Mucosa of descending colon (tissue), 3 donors: ENCODE data around the gene NCOA4. TPM values are rescaled to one million over a fixed set of nuclear protein-coding genes. Genes with fewer than 3 reads are reported as not detected.
"Not testable (repeated sequence)": the region's sequence is repeated elsewhere in the genome, so short reads cannot be mapped to it uniquely, and the experiment has no call there.

Source experiments
- ATAC-seq: fragments of 200-7000 bp; cut with Tn5 transposase; one replicate; pipeline ENCODE4 v1.9.1; 2020; ENCODE audit warnings: mild to moderate bottlenecking, moderate library complexity
- DNase-seq, 3 donors: peaks; one replicate each; pipeline ENCODE4 v3.0.0-alpha.2; 2020
- H3K36me3 ChIP-seq: fragments of 200-600 bp; one replicate; pipeline ENCODE4 v1.8.0; 2021; ENCODE audit warnings: low read depth, mild to moderate bottlenecking
- H3K4me1 ChIP-seq: fragments of 200-600 bp; one replicate; pipeline ENCODE4 v1.8.0; 2021; ENCODE audit warnings: low read depth, mild to moderate bottlenecking
- H3K4me3 ChIP-seq: fragments of 200-600 bp; one replicate; pipeline ENCODE4 v1.8.0; 2021; ENCODE audit warnings: mild to moderate bottlenecking
- H3K9me3 ChIP-seq: fragments of 200-600 bp; one replicate; pipeline ENCODE4 v1.8.0; 2021; ENCODE audit warnings: mild to moderate bottlenecking
- intact Hi-C, 2 donors: fragments of 100-400 bp; cut with DNase I in 1 of 2; cut with micrococcal nuclease in 1 of 2; formaldehyde crosslinking; loops; one replicate each; pipeline versions ENCODE4 v1.11.0 to v1.11.1; 2022; cut with DNase I, micrococcal nuclease
- total RNA-seq, 3 donors: library from RNA; stranded (reverse); fragmentation: NEBNext Ultra II Directional in 2 of 3; extraction: Animal tissue kit (Norgen Biotek cat#: 25700) in 2 of 3; gene quantifications; one replicate each; pipeline versions ENCODE4 v1.2.1 to v1.2.4, GENCODE V29; 2021 to 2023
- TF ChIP-seq, protein P1 (sequence below): fragments of 200-600 bp; IDR thresholded peaks from one replicate; pipeline ENCODE4 v1.8.0; 2022; ENCODE audit warnings: antibody characterized with exemption, mild to moderate bottlenecking
- donor health status: DM: no; HTN: no; CAD: no; lungs with moderate emphysema.
- donor health status: DM: no; HTN: no; CAD: no.
- donor health status: DM: no; HTN: yes; CAD: no.

NCOA4 gene
- total RNA-seq, 3 donors from 2014 or later, result 183 to 206 (median 193) TPM

DNA sequence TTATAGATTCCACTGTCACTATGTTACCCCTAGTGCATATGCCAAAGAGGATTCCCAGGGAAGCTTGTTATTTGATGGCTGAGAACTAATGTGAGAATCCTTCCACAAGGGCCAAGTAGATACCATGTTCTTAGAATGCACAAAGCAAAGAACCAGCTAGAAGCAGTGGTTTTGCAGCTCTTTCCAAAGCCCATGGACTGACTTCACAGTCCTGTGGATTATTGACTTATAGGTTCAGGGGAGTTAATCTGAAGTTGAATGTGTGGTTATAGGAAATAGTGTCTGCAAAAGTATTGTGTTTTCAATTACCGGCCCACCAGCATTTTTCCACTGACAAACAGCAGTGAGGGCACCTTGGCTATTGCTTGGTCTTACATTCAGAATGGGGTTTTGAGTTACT, 29.9 kb downstream of the NCOA4 start:
- Histone ChIP-seq H3K9me3 (no peaks in the 10 kb centered on the region), H3K4me1 (no peaks in the 10 kb centered on the region), H3K4me3 (no peak overlapping the region), H3K36me3 (no peaks in the 10 kb centered on the region)
- DNase-seq (no peak), ATAC-seq (no peak)
- intact Hi-C loops, result no loop called here
- TF ChIP-seq, protein P1, sequence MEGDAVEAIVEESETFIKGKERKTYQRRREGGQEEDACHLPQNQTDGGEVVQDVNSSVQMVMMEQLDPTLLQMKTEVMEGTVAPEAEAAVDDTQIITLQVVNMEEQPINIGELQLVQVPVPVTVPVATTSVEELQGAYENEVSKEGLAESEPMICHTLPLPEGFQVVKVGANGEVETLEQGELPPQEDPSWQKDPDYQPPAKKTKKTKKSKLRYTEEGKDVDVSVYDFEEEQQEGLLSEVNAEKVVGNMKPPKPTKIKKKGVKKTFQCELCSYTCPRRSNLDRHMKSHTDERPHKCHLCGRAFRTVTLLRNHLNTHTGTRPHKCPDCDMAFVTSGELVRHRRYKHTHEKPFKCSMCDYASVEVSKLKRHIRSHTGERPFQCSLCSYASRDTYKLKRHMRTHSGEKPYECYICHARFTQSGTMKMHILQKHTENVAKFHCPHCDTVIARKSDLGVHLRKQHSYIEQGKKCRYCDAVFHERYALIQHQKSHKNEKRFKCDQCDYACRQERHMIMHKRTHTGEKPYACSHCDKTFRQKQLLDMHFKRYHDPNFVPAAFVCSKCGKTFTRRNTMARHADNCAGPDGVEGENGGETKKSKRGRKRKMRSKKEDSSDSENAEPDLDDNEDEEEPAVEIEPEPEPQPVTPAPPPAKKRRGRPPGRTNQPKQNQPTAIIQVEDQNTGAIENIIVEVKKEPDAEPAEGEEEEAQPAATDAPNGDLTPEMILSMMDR, result no peak

DNA sequence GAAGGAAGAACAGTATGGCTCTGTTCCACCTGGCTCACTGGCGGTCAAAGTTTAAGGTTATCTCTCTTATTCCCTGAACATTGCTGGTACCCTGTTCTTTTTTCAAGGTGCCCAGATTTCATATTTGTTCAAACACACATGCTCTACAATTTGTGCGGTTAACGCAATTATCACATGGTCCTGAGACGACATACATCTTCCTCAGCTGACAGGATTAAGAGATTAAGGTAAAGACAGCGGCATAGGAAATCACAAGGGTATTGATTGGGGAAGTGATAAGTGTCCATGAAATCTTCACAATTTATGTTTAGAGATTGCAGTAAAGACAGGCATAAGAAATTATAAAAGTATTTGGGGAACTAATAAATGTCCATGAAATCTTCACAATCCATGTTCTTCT, 30.5 kb downstream of the NCOA4 start:
- intact Hi-C loops, H3K4me1 ChIP-seq, ATAC-seq, H3K9me3 ChIP-seq, DNase-seq, H3K36me3 ChIP-seq, H3K4me3 ChIP-seq: not testable (repeated sequence)

DNA sequence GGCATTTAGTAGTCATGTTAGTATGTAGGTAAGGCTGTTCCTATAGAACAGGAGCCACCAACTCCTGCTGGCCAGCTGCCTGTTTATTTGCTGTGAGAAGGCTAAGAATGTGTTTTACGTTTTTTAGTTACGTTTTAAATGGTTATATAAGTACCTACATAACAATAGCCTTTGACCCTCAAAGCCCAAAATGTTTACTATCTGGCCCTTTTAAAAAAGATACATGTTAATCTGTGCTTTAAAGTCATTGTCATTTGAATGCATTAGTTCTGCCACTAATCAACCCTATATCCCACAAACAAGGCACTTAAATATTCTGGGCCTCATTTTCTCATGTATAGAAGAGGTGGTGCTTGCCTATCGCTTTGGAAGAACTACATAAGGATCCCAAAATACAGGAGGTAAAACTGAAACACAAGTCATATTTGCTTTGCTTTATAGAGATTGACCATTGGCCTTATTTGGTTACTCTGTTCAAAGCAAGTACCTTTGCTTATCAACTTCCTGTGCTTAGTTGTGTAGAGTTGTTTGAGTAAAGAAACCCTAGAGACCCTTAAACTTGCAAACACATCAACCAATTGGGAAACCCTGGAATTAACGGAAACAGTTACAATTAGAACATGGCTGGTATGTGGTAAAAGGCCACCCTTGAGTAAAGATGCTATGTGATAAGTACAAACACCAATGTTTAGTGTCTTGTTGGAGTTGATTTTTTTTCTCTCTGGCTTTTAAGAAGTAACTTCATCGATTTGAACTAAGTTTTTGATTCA, 32.2 kb downstream of the NCOA4 start:
- no peaks in the 10 kb centered on the region for H3K9me3 ChIP-seq
- no peaks in the 10 kb centered on the region for H3K4me1 ChIP-seq
- intact Hi-C loops, result no loop called here
- DNase-seq (no peak), ATAC-seq (no peak)
- TF ChIP-seq, protein P1, result no peak
- no peak overlapping the region for H3K4me3 ChIP-seq
- H3K36me3 ChIP-seq, result no peaks in the 10 kb centered on the region

DNA sequence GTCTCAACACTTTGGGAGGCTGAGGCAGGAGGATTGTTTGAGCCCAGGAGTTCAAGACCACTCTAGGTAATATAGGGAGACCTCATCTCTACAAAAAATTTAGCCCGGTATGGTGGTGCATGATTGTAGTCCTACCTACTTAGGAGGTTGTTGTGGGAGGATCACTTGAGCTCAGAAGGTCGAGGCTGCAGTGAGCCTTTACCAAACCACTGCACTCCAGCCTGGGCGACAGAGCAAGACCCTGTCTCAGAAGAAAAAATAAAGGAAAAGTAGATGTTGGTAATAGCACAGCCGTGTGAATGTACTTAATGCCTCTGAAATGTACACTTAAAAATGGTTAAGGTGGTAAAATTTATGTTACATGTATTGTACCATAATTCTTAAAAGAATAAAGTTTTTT, 32.9 kb downstream of the NCOA4 start:
- ATAC-seq (no peak), DNase-seq (no peak)
- Histone ChIP-seq H3K36me3 (no peaks in the 10 kb centered on the region), H3K4me1 (no peaks in the 10 kb centered on the region), H3K4me3 (no peak overlapping the region), H3K9me3 (no peaks in the 10 kb centered on the region)
- intact Hi-C loops, result no loop called here
- TF ChIP-seq, protein P1, result no peak

DNA sequence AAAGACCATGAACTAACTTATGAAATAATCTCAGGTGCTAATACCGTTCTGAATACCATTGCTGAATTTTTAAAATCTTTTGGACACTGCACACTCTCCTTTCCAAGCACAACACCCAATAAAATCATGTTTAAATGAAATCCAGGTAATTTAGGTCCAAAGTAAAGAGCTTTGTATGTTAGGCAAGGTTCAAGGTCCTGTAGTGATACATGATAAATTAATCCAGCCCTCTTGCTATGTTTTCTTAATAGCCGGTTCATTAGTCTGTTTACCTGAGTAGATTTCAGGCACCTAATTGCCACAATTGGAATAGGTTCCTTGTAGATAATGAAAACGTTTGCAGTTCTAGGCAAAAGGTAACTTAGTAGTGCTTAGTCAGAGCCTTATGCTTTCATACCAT, 44.8 kb downstream of the NCOA4 start:
- H3K36me3 ChIP-seq, H3K4me1 ChIP-seq, intact Hi-C loops, H3K9me3 ChIP-seq, DNase-seq, ATAC-seq, H3K4me3 ChIP-seq: not testable (repeated sequence)

- DNase-seq, H3K36me3 ChIP-seq, H3K4me1 ChIP-seq, H3K4me3 ChIP-seq, ATAC-seq, intact Hi-C loops, H3K9me3 ChIP-seq: not testable (repeated sequence)
Measured at GRCh38 chr10:45984473-45984872, 46.0 kb downstream of the NCOA4 start.

GRCh38 chr10:45983538-45984186, 46.8 kb downstream of the NCOA4 start:
- H3K4me3 ChIP-seq, H3K36me3 ChIP-seq, intact Hi-C loops, H3K4me1 ChIP-seq, H3K9me3 ChIP-seq: not testable (repeated sequence)
- ATAC-seq (peak; percentile 74), DNase-seq (peak in 1 of 3 donors; percentile 71)

DNA sequence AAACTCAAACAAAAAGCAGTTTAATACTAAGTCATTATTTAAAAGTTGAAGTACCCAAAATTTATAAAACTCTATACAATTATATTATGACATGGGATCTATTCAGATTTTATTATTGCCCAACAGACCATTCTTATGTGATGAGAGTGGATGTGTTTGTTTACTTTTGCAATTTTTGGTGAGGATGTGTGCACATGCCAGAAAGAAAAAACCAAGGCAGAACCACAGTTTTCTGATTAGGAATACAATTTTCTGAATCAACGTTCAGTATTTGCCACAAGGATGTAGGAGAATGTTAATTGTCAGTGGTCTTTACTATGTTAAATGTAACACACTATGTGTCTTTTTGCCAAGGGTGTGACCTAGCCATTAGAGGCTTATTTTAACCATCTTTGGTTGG, 49.1 kb downstream of the NCOA4 start:
- H3K36me3 ChIP-seq, H3K9me3 ChIP-seq, H3K4me1 ChIP-seq, ATAC-seq, DNase-seq, intact Hi-C loops, H3K4me3 ChIP-seq: not testable (repeated sequence)

- ATAC-seq, H3K36me3 ChIP-seq, H3K4me3 ChIP-seq, DNase-seq, intact Hi-C loops, H3K4me1 ChIP-seq, H3K9me3 ChIP-seq: not testable (repeated sequence)
Measured at GRCh38 chr10:45978554-45978953, 51.9 kb downstream of the NCOA4 start.

DNA sequence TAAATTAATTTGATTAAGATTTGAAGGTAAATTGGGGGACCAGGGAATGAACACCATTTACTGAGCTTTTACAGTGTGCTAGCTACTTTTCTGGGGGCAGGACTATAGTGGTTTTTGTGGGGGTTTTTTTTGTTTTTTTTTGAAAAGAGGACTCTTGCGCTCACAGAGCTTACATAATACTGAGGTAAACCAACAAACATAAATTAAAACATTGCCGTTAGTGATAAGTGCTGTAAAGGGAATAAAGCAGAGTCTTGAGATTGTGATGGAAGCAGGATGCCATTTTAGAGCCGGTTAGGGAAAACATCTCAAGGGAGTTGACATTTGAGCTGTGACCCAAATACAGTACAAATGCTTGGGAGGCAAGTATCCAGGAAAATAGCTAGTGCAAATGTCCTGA, 56.4 kb downstream of the NCOA4 start:
- ATAC-seq, H3K36me3 ChIP-seq, H3K9me3 ChIP-seq, DNase-seq, intact Hi-C loops, H3K4me3 ChIP-seq: not testable (repeated sequence)
- peaks cover 11% of the 10 kb centered on the region for H3K4me1 ChIP-seq

DNA sequence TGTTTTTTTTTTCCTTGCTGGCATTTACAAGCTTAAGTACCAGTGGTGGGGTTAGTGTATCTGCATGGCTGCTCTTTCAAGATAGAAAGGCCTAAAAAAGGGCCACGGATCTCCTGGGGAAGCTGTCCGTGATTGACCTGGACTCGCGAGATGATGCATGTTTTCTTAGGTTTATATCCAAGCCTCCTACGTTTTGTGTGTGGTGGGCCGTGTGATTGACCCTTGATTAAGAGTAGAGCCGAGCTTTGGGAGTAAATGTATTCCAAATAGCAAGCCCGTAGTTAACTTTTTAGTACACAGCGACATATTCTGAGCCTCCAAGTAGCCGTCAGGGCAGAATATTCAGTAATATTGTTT, 57.6 kb downstream of the NCOA4 start:
- intact Hi-C loops, H3K36me3 ChIP-seq, DNase-seq, H3K9me3 ChIP-seq: not testable (repeated sequence)
- Histone ChIP-seq H3K4me1 (peaks cover 11% of the 10 kb centered on the region), H3K4me3 (peak overlapping the region; percentile 63)
- peak; percentile 22 for ATAC-seq
